Stimulated activated CD4-positive, alpha-beta T cell treated with anti-CD3 and anti-CD28 coated beads, Interleukin-15, amount 100 ng/mL, for 24 hours (primary cell): ENCODE results near the gene ZIM2.
"Not testable (repeated sequence)": the region's sequence is repeated elsewhere in the genome, so short reads cannot be mapped to it uniquely, and the experiment has no call there.

Experiments
- DNase-seq: peaks from one replicate; pipeline ENCODE4 v3.0.0-alpha.2; 2020

Gene ZIM2

DNA sequence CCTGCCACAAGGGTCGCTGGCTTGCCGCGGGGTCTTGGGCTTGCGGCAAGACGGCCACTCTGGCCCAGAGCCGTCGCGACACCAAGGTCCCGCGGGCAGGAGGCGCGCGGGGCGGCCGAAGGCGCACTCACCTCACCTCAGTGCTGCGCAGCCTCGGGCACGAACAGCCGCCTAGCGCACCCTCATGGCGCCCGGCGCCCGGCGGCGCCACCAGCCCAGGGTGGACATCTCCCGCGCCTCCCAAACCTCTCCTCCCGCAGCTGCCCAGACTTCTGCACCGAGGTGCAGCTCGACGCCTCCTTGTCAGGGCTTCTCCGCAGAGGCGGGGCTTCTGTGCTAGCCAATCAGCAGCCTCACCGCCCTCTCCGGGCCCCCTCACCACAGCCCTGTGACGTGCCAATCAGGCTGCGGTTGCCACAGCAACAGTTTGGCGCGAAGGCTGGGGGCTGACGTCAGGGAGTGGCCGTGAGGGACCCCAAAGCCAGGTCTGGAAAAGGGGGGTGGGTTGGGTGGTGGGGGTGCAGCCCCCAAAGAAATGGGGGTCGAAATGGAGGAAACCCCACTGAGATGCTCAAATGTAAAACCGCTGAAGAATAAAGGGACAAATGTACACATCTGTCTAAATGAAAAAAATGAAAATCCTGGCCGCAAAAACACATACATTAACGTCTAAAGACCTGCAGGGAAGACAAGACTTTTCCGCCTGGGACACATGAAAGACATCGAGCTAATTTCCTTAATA lies at the start of gene ZIM2, which contains the start of gene PEG3:
Gene ZIM2, minus strand, starts transcription at position 276 of the 742 bp plus-strand sequence. CDS start 16,449 bp downstream, outside the sequence.
Gene PEG3, minus strand, starts transcription at position 276 of the 742 bp plus-strand sequence. CDS start 16,071 bp downstream, outside the sequence.
- DNase-seq = no peak

DNA sequence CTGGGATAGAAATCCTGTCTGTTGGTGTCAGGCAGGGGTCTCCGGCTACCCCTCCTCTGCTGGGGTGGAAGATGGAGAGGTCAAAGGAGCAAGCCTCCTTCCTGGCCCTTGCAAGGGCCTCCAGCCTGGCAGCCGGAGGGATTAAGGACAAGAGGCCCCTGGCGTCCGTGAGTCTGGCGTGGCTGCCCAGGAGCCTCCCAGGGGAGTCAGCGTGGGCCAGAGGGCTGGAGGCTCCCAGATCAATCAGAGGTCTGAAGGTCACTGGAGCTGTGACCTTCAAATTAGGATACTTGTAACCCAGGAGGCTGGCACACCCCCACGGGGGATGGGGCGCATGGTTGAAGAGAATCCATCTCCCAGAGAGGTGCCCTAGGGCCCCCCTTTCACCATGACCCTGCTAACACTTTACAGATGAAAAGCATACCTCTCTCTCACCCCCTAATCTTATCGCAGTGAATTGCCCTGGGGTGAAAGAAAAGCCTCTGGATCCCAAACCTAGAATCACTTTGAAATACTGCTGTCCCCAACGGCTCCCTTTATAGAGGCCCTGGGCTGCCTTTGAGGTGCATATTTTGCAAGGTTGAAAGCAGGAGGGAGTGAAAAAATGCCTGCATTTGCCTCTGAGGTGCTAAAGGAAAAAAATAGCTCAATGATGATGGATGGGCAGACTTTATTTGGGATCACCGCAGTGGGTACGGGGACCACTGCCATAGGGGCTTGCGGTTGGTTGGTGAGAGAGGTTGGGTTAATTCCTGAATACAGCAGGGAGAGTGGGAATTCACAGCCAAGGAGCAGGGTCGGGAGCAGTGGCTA lies 44.9 kb upstream of the ZIM2 start:
- DNase-seq = no peak

DNA sequence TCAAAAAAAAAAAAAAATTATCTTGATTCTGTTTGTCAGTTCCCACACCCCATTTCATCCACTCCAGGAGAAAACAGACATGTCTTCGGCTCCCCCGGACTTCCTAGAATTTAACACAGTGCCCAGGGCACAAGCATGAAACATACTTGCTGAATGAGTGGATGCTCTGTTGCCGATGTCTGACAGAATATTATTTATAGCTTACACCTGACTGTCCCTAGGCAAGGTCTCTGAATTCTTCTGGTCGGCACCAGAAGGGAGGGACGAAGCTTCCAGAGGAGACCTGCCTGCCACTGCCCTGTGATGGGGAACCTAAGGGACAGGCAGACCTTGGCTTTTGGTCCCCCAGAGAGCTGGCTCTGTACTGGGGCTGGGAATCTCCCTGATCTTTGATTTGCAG lies 43.9 kb upstream of the ZIM2 start:
- DNase-seq = no peak

DNA sequence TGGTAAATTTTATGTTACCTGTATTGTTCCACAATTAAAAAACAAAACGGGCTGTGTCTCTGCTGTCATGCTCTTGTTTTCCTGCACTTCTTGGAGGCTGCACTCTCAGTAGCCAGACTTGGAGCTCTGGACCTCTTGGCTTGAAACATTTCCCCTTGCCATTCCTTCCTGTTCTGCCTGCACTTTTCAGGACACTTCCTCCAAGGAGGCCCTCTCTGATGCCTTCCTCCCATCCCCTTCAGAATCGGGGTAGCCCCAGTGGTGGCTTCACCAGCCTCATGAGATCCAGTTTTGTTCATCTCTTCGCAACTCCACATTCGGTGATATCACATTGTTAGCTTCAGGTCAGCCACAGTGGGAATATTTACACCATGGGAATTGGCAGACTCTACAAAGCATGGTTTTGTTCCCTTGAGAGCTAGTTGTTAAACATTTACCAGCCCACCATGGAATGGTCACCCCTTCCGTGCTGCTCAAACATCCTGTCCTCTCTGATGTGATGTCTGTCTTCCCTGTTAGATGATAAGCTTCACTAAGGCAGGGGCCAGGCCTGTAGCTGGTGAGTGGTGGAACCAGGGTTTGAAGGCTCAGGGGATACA lies 40.2 kb upstream of the ZIM2 start:
- no peak for DNase-seq

DNA sequence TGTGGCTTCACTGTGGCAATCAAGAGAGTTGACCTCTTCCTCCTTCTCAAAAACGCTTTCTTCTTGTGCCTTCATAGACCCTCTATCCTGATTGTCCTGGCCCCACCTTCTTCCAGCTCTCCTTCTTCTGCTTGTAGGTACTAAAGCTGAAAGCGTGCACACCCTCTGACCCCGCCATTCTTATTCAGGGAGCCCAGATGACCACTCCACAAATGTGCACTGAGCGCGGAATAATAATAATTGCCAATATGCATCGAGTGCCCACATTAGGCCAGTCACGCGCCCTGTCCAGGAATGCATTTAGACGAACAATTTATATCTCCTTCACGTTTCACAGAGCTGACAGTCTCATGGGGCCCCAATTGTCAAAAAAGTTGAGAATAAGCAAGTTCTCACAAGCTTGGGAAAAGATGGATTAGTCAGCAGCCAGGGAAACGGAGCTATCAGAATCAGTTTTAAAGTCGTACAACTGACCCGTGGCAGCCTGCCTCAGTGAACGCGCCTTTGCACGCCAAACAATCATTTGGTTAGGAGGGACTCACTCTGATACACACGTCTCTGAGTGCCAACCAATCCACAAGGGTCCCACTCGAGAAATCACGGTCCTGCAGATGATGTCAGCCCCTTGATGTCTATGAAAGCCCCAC lies 36.7 kb upstream of the ZIM2 start:
- DNase-seq = no peak

DNA sequence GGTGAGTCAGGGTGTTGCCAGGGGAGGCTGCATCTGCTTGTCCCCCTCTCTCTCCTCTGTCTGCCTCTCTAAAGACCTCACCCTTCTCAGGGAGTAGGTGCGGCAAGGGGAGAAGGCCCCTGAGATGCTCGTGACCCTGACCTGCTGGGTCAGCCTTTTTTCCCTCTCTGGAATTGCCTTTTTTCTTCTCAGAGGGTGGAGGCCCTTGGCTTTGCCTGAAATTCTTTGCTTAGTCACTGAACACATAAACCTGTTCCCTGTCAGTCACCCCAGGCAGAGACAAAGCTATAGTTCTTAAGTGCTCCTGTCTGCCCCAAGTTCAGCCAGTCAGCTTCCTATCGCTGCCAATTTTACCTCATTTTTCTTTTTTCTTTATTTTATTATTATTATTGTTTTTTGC lies 35.2 kb upstream of the ZIM2 start:
- DNase-seq = no peak

GRCh38 chr19:56874530-56874929 lies 34.0 kb upstream of the ZIM2 start:
- DNase-seq = no peak

- DNase-seq = no peak
These were observed 33.0 kb upstream of the ZIM2 start for GRCh38 chr19:56873493-56873892.

DNA sequence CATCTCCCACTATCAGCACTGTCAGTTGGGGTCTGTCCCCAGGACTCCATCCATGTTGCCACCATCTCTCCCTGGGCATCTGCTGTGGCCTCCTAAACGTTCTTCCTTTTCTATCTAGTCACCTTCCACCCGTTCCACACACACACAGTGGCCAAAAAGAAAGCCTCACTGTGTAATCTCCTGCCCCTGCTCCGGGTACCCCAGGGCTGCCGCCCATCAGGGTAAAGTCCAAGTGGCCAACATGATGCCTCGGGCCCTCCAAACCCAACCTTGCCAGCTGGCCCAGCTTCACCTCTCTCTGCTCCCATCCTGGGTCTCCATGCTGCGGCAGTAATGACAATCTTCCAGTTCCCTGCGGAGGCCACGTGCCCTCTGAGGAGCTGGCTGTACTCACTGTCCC lies 29.4 kb upstream of the ZIM2 start:
- DNase-seq = no peak

GRCh38 chr19:56868446-56868845 lies 27.9 kb upstream of the ZIM2 start:
- no peak for DNase-seq

DNA sequence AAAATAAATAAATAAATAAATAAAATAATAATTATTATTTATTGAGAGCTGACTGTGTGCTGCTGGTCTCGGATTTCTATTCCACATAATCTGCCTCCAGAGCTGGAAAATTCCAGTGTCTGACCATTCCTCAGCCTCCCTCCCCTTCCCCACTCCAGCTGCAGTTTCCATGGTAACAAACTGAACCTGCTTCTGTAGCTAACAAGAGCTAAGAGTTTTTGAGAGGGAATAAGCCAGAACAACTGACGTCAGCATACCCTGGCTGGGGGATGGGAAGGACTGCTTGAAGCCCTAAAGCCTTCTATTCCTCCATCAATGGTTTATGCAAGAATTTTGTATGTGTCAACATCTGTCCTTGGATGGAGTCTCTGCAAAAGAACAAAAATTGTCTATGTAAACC lies 26.0 kb upstream of the ZIM2 start:
- DNase-seq = no peak

GRCh38 chr19:56864443-56865125 lies 24.1 kb upstream of the ZIM2 start:
- no peak for DNase-seq

DNA sequence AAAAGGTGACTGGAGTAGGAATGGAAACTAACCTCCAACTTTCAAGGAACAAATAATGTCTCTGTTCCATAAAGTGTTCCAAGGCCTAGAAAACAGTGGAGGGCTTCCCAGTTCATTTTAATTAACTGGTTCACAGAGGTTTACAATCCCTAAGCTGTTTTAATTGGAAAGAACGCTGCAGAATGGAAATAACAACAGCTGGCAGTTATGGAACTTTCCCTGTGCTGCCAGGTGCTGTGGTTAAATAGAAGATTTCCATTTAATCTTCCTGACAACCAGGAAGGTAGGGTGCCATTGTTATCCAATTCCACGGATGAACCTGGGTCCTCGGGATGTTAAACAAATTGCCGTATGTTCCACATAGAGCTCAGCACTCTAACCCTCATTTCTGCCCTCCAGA lies 22.2 kb upstream of the ZIM2 start:
- DNase-seq = no peak

- DNase-seq = not testable (repeated sequence)
These were observed 19.9 kb upstream of the ZIM2 start for GRCh38 chr19:56860409-56860808.

DNA sequence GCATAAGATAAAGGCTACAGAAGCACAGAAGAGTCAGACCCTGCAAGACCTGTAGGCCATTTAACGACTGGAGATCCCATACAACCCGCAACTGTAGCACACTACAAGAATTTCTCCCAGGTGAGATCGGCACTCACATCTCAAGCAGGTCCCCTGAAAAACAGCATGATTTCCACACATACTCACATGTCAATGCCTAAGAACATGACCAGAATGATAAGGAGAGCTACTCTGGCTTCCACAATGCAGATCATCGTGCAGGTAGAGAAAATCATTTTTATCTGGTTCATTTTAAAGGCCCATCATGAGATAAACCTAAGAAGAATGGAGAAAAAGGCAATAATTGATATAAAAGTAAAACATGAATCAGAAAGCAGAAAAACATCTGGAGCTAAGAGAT lies 17.5 kb upstream of the ZIM2 start:
- no peak for DNase-seq

DNA sequence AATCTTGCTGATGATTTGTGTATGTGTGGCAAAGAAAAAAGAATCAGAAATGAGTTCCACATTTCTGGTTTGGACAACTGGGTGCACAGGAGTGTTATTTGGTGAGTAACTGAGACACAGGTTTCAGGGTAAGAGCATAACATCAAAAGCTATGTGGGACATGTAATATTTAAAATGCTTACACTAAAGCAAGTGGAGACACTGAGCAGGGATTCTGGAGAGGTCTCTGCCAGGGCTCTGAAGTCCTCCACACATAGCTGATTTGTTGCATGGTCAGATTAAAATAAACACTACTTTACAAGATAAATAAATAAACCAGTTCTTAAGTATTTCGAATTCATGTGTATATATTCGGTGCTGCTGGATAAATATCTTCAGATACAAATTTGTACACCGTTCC lies 16.3 kb upstream of the ZIM2 start:
- DNase-seq = no peak

- not testable (repeated sequence) for DNase-seq
These were observed 11.8 kb upstream of the ZIM2 start for GRCh38 chr19:56852361-56852760.

DNA sequence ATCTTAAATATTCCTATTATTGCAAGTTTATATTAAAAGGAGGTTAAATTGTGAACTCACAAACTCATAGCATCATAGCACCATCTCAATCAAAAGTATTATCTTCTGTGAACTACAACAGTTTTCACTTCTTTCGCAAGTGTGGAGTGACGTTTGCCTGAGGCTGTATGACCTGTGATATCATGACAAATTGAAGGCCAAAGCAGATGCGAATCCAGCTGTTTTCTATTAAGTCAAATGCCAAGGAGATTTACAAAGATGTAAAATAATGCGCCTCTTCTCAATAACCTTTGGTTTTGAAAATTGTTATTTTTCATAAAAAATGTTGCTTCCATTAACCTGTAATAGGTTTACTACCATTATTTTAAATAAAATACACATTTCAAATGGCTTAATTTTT lies 7.6 kb upstream of the ZIM2 start:
- no peak for DNase-seq

GRCh38 chr19:56842412-56842811 lies 1.9 kb upstream of the ZIM2 start:
- DNase-seq = no peak

GRCh38 chr19:56841193-56841543 lies 642 bp upstream of the ZIM2 start:
- DNase-seq = no peak

- peak; percentile 6 for DNase-seq
These were observed 675 bp downstream of the ZIM2 start for GRCh38 chr19:56839652-56840450.
